ENCODE measurements around the gene FN1. TPM values are rescaled to one million over a fixed set of nuclear protein-coding genes. Genes with fewer than 3 reads are reported as not detected.

Gene FN1
- 353 and 387 TPM in 2 replicates for total RNA-seq

GRCh38 chr2:215435870-215436704 is at the start of gene FN1:
TSS of gene FN1 (minus strand) at chr2:215436068. CDS start at chr2:215435802, 266 bp downstream.
- peak; percentile 98 for DNase-seq

DNA sequence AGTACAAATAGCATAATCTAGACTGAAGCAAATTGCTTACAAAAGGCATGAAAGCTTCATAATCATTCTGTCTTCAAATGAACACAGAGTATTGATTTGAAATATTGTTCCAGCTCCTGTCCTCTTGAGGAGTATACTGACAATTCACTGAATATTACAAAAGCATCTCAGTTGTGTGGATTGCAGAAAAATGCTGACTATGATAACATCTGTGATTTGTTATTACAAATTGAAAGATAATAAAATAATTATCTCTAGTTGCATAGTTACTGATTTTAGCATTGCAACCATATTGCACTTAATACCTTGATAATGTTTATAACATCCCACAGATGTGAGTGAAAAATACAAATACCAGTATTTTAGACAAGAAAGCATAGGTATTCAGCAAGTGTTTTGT is 49.2 kb upstream of the FN1 start:
- DNase-seq = no peak

GRCh38 chr2:215484570-215484969 is 48.7 kb upstream of the FN1 start:
- no peak for DNase-seq

GRCh38 chr2:215483431-215483830 is 47.6 kb upstream of the FN1 start:
- DNase-seq = no peak

DNA sequence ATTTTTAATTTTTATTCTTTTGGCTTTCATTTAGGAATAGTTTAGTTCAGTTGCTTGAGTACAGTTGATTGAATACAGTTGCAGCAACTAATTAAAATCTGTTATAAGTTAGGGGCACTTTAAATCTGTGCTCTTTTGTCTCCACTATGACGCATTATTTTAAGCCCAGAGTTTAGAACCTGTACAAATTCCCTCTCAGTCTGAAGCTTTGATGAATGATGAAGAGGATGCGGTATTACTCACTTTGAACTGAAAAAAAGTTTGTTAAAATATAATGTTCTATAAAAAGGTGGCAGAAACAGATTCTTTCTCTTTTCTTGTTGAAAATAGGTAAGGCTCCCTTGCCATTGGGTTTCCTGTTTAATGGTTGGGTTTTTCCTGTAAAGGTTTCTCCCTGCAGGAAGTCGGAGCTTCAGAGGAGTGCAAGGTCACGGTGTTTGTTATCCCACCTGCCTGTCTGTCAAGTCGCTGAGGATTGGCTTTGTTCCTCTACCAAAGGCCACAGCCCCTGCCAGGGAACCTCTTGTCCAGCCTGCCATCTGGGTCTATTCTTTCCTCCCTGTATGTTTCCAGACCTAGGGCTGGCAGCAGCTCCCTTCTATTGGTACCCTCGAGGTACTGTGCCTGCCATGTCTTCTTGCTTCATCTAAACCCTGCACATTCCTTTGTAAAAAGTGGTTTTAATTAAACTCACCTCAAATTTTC is 43.8 kb upstream of the FN1 start:
- peak; percentile 24 for DNase-seq

GRCh38 chr2:215479121-215479520 is 43.3 kb upstream of the FN1 start:
- DNase-seq = no peak

DNA sequence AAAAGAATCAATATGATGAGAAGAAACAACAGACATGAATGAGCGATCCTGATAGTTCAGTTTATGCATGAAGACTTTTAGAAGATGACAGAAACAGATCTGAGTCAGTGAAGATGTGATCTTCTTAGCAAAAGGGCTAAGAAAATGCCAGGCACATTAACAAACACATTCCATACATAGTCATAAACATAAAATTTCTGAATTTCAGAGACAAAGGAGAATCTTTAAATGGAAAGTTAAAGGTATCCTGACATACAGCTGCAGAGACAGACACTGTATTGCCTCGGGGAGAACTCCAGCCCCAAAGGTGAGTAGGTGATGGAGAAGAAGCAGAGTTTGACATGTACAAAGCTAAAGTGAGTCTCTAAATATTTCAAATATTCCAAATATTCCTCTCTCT is 40.6 kb upstream of the FN1 start:
- no peak for DNase-seq

DNA sequence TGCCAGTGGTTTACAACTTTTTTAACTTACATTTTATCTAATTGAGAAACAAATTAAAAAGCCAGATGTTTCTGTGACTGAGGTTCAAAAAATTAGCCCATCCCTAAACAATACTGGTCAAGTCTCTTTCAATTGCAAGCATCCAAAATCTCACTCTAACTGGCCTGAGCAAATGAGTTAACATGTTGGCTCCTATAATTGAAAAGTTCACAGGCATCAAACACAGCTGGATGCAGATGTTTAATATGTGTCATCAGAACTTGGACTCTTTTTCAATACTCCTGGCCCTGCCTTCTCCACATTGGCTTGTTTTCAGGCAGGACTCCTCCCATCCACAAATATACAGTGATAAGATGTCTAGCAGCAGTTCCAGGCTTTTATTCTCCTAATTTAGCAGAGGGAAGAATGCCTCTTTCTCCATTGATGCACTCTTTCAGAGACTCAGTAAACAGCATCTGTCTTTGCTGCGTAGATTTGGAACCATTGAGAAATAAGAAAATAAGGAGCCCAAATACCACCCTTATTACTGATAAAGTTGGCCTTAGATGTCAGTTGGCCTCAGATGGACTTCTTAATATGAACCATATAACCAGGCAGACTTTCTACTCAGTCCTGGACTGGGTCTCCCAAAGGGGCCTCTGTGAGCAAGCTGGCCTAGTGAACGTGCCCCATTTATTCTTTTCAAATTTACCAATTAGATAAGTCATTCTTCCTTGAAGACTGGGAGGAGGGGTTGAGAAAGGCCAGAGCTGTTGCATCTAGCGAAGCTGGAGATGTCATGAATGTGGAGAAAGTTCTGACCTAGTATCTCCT is 30.4 kb upstream of the FN1 start:
- DNase-seq = no peak

- DNase-seq = peak; percentile 68
Measured at GRCh38 chr2:215465256-215465655, 29.4 kb upstream of the FN1 start.

DNA sequence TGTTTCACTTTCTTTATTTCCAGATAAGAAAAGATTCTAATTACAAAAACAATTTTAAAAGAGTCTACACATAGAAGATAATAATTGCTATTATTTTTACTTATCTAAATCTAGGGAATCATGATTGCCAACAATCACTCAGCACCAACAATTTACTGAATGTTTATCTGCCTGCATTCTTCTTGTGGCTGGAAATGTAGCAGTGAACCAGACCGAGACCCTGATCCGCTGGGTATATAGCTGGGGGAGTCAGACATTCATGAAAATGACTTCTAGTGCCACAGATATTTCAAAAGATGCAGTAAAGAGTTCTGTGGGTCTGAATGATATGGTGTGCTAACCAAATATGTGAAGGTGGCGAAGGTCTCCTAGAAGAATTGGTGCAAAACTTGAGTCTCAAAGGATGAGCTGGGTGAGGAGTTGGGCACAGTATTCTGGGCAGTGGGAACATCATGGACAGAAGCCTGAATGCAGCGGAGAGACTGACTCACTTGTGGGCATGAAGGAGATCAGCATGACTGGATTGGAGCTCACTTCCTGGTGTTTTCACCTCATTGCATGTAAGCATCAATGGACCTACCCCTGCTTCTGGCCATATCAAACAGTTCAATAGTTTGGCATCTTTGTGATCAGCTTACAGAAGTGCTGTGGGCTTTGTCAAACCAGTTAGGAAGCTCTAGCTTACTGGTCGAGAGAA is 26.1 kb upstream of the FN1 start:
- DNase-seq = peak; percentile 28

DNA sequence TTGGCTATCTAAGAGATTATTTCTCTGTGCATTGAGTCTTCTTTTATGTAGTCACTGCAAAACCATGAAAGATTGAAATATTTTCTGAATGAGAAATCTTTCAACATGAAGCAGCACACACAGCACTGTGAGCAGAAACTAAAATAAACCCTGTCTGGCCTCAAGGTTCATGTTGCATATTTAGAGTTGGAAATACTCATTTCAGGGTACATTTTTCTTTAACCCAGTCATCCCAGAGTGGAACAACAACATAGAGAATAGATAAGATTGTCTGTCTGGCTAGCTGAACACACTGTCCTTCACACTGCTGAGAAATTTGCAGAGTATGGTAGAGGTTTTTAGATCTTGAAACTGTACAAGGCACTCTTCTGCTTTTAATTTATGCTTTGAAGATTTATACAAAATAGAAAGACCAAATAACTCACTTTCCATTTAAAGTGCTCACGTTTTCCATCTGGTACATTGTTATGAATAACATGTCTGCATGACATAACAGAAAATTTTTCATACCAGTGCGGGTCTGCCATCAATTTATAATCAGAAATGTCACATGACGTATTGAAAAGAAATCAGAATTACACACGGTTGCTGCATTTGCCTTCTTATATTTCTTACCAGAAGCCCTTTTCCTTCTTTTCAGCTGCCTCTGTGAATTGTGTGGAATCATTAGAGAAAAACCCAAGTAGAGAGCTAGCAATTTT is 25.0 kb upstream of the FN1 start:
- peak; percentile 13 for DNase-seq

GRCh38 chr2:215455958-215456357 is 20.1 kb upstream of the FN1 start:
- no peak for DNase-seq

GRCh38 chr2:215454519-215455246 is 18.8 kb upstream of the FN1 start:
- peak; percentile 73 for DNase-seq

- no peak for DNase-seq
Measured at GRCh38 chr2:215452725-215453124, 16.9 kb upstream of the FN1 start.

- DNase-seq = no peak
Measured at GRCh38 chr2:215451012-215451756, 15.3 kb upstream of the FN1 start.

DNA sequence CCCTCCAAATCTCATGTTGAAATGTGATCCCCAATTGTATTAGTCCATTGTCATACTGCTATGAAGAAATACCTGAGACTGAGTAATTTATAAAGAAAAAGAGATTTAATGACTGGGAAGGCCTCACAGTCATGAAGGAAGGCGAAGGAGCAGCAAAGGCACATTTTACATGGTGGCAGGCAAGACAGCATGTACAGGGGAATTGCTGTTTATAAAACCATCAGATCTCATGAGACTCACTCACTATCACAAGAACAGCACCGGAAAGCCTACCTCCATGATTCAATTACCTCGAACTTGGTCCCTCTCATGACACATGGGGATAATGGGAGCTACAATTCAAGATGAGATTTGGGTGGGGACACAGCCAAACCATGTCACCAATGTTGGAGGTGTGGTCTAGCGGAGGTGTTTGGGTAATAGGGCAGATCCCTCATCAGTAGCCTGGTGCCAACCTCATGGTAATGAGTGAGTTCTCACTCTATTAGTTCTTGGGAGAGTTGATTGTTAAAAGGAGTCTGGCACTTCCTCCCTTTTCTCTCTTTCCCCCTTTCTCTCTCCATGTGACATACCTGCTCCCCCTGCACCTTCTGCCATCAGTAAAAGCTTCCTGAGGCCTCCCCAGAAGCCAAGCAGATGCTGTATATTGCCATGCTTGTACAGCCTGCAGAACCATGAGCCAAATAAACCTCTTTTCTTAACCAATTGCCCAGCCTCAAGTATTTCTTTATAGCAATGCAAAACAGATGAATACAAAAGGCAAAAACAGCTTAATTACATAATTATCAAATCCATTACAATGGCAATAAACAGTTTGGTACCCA is 14.5 kb upstream of the FN1 start:
- DNase-seq = no peak

- no peak for DNase-seq
Measured at GRCh38 chr2:215447673-215448081, 11.8 kb upstream of the FN1 start.

- no peak for DNase-seq
Measured at GRCh38 chr2:215447056-215447455, 11.2 kb upstream of the FN1 start.

- DNase-seq = no peak
Measured at GRCh38 chr2:215442401-215442787, 6.5 kb upstream of the FN1 start.

All from dermis blood vessel endothelial cell (primary cell).